ENCODE measurements around the gene NPAS3. TPM values are rescaled to one million over a fixed set of nuclear protein-coding genes. Genes with fewer than 3 reads are reported as not detected.

The NPAS3 gene
- total and polyA plus RNA-seq, 2 of the 8 experiments (the other 6 are each of a cell fraction or from before 2014, with no cell fraction given), result 0.11 to 0.60 TPM

DNA sequence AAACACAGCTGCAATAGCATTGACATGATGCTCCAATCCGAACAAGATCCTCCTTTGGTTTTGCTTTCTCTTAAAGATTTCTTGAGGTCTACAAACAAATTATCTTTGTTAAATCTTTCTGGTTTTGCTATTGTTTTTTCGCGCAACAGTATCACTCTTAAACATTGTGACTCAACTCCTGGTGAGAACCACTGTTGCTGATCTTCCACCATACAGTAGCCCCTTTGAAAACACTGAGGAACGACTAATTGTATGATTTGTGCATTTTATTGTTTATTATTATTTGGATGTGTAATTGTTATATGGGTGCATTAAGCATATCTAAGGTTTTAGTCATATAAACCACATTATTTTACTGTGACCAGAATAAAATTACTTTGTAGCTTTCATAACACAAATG is 729.4 kb downstream of the NPAS3 start (continued):
- TF ChIP-seq CTCF (IDR thresholded peaks at IDR 0.05; ENCODE audit: control extremely low read depth in 1 of 3, insufficient read depth in 1 of 3, low read depth in 1 of 3, low read length in 3 of 3) (no peak), YY1 (IDR thresholded peaks at IDR 0.05; ENCODE audit: low read depth, low read length) (no peak), EP300 (IDR thresholded peaks at IDR 0.05; ENCODE audit: borderline replicate concordance in 1 of 2, low read depth in 2 of 2, low read length in 2 of 2) (no peak), CHD2 (IDR thresholded peaks at IDR 0.05; ENCODE audit: low read length) (no peak)

Data from H1 (cell line).